Small intestine (tissue), 7 donors: ENCODE measurements around the gene ABCC11. TPM values are rescaled to one million over a fixed set of nuclear protein-coding genes. Genes with fewer than 3 reads are reported as not detected.
"Not testable (repeated sequence)": the region's sequence is repeated elsewhere in the genome, so short reads cannot be mapped to it uniquely, and the experiment has no call there.

ENCODE experiments used
- DNase-seq, 2 donors: peaks; one replicate each; pipeline versions ENCODE4 v3.0.0 to v3.0.0-alpha.2; 2013
- FAIRE-seq: peaks from 2 replicates; lab custom pipeline; 2012; peaks lifted over from hg19 to GRCh38; lab: Jason Lieb, UNC
- H3K27ac ChIP-seq, 3 donors: one replicate each; pipeline ENCODE4 v1.5.1; 2013; ENCODE audit warnings: low read length in 2 of 3, mild to moderate bottlenecking in 2 of 3, control low read depth in 1 of 3, inconsistent platforms in 1 of 3, low read depth in 1 of 3, moderate library complexity in 1 of 3
- H3K27me3 ChIP-seq, 3 donors: one replicate each; pipeline ENCODE4 v1.6.1; 2013; ENCODE audit warnings: low read length in 3 of 3, inconsistent platforms in 1 of 3; ENCODE audit not compliant: control insufficient read depth in 3 of 3, insufficient read depth in 3 of 3
- H3K36me3 ChIP-seq, 3 donors: one replicate each; pipeline ENCODE4 v1.6.1; 2013; ENCODE audit warnings: low read length in 3 of 3, inconsistent platforms in 1 of 3, low read depth in 1 of 3, mild to moderate bottlenecking in 1 of 3, moderate library complexity in 1 of 3; ENCODE audit not compliant: control insufficient read depth in 3 of 3, insufficient read depth in 2 of 3
- H3K4me1 ChIP-seq, 3 donors: one replicate each; pipeline ENCODE4 v1.6.1; 2013; ENCODE audit warnings: low read length in 2 of 3, inconsistent platforms in 1 of 3, low read depth in 1 of 3, mild to moderate bottlenecking in 1 of 3, moderate library complexity in 1 of 3; ENCODE audit not compliant: control insufficient read depth in 3 of 3, insufficient read depth in 2 of 3
- H3K4me3 ChIP-seq, 3 donors: one replicate each; pipeline ENCODE4 v1.5.1; 2013; ENCODE audit warnings: low read length in 3 of 3, control low read depth in 1 of 3, inconsistent platforms in 1 of 3, low read depth in 1 of 3, mild to moderate bottlenecking in 1 of 3, moderate library complexity in 1 of 3
- H3K9me3 ChIP-seq, 2 donors: one replicate each; pipeline ENCODE4 v1.6.1; 2013; ENCODE audit warnings: low read depth in 1 of 2, low read length in 1 of 2; ENCODE audit not compliant: control insufficient read depth in 2 of 2, insufficient read depth in 1 of 2
- WGBS, 3 donors: extraction: QIAGEN DNeasy Blood & Tissue Kit; methylation state at CpG; one replicate each; pipeline ENCODE4 v1.1.7; 2013; 5-methylcytosine and 5-hydroxymethylcytosine counted together
- polyA plus RNA-seq, 4 donors: library from polyadenylated mRNA; stranded (reverse) in 3 of 4; unstranded in 1 of 4; fragments of 200-250 nt in 3 of 4; fragments of 120-200 nt in 1 of 4; gene quantifications; one replicate each; pipeline versions ENCODE4 v1.2.1 to v1.2.3, GENCODE V29; 2013
- donor health status: healthy with polysubstance abuse.
- donor health status: control.
- donor health status: control.
- donor health status: Bipolar disorder and iron deficiency.
- donor health status: healthy.

The ABCC11 gene
- polyA plus RNA-seq, 4 donors: 0.15 to 0.22 (median 0.15) TPM; not detected in 1

DNA sequence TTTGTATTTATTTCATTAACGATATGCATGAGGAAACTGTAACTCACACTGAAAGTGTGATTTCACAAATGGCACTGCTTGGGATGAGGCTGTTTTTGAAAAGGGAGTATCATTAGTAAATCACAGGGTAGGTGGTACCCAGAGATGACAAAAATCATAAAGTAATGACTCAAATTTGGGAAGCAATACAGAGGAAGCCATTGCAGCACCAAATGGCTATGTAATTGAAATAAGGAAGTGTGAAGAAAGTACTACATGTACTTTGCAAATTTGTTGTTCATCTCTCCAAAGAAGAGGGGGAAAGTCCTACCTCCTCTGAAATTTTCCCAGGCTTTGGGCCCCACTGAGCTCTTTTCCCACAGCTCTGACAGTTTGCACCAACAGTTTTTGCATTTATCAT lies 79.3 kb downstream of the ABCC11 start:
- Histone ChIP-seq H3K27me3 (no peaks in the 10 kb centered on the region), H3K27ac (no peak overlapping the region), H3K4me1 (no peaks in the 10 kb centered on the region), H3K9me3 (no peaks in the 10 kb centered on the region), H3K4me3 (no peak overlapping the region), H3K36me3 (no peaks in the 10 kb centered on the region)
- no peak for FAIRE-seq
- 61 to 84% (median 78%) methylated on average over 1 of the region's 1 CpG for WGBS, 3 donors
- no peak for DNase-seq

DNA sequence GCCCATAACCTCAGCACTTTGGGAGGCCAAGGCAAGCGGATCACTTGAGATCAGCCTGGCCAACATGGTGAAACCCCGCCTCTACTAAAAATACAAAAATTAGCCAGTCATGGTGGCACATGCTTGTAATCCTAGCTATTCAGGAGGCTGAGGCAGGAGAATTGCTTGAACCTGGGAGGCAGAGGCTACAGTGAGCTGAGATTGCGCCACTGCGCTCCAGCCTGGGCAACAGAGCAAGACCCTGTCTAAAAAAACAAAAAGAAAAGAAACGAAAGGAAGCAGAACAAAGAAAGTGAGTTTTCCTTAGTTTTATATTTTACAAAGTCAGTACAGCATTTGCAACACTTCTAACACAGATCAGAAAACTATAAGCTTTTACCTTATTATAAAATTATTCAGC lies 80.7 kb downstream of the ABCC11 start:
- H3K4me3 ChIP-seq: not testable (repeated sequence)
- WGBS, 3 donors: 91 to 94% (median 91%) methylated on average over 5 of the region's 5 CpGs

DNA sequence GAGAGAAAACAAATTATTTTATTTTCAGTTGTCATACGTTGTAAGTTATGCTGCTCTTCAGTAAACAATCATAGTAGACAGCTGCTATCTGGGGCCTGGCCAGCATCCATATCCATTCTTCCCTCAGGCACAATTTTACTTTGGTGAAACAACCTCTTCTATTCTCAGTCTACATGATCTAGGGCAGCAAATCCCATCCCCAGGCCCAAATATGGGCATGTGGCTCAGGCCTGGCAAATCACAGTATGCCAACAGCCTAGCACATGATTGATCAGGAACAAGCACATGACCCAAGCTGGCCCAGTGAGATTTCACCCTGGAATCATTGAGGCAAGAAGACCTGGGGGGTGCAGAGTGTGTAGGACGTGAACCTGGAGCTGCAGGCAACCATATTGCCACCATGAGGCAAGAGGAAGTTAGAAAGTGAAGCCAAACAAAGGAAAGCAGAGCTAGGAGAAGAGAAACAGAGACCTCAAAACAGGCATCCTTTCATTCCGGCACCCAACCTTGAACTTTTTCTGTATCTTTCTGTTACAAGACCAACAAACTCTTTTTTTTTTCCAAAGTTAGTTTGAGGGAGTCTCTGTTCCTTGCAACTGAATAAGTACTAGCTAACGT lies 81.3 kb downstream of the ABCC11 start:
- Histone ChIP-seq H3K36me3 (no peaks in the 10 kb centered on the region), H3K9me3 (no peaks in the 10 kb centered on the region), H3K27ac (no peak overlapping the region), H3K4me1 (no peaks in the 10 kb centered on the region), H3K4me3 (no peak overlapping the region), H3K27me3 (no peaks in the 10 kb centered on the region)
- WGBS, 3 donors: 89 to 90% (median 89%) methylated on average over 4 of the region's 4 CpGs
- no peak for FAIRE-seq
- DNase-seq: no peak

More for the DNA sequence above, 80.7 kb downstream of the ABCC11 start:
- not testable (repeated sequence) for H3K27ac ChIP-seq, H3K9me3 ChIP-seq, H3K4me1 ChIP-seq, DNase-seq, FAIRE-seq, H3K27me3 ChIP-seq, H3K36me3 ChIP-seq

DNA sequence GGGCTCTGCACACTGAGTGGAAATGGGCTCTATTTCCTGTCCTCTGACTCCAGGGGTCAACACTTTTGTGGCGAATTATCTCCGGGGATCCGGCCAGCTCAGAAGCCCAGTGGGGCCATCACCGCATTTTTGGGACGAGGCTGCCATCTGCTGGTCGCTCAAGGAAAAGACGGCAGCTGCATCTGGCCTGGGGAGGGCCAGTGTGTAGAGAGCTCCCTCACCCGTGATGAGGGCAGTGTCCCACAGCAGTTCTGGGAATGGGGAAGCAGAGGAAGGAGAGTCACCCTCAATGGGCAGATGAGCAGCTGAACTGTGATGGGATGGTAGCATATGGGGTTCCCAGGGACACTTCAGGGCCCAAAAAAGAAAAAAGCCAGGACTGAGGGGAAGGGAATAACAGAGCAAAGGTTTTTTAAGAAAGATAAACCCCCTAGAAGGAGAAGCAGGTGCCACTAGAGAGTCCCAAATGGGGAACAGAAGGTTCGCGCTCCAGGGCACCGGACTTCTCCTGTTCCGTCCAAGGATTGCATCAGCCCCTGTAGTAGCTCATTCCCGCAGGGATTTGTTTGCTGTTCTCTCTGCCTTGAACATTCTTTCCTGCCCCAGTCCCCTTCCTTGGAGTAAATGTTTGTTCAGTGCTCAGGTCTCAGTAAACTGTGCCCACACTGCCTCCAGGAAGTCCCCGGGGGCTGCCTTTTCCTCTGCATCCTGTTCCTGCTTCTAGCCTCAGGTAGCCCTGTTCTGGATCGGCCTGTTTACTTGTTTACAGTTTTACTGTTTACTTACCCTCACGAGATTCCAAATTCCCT lies 82.2 kb downstream of the ABCC11 start:
- WGBS, 3 donors: 27 to 31% (median 28%) methylated on average over 16 of the region's 16 CpGs
- H3K27me3 ChIP-seq: no peaks in the 10 kb centered on the region
- DNase-seq (peak; percentile 62 to 70), FAIRE-seq (no peak)
- no peaks in the 10 kb centered on the region for H3K9me3 ChIP-seq
- no peak overlapping the region for H3K4me3 ChIP-seq
- no peak overlapping the region for H3K27ac ChIP-seq
- H3K4me1 ChIP-seq: no peaks in the 10 kb centered on the region
- no peaks in the 10 kb centered on the region for H3K36me3 ChIP-seq

DNA sequence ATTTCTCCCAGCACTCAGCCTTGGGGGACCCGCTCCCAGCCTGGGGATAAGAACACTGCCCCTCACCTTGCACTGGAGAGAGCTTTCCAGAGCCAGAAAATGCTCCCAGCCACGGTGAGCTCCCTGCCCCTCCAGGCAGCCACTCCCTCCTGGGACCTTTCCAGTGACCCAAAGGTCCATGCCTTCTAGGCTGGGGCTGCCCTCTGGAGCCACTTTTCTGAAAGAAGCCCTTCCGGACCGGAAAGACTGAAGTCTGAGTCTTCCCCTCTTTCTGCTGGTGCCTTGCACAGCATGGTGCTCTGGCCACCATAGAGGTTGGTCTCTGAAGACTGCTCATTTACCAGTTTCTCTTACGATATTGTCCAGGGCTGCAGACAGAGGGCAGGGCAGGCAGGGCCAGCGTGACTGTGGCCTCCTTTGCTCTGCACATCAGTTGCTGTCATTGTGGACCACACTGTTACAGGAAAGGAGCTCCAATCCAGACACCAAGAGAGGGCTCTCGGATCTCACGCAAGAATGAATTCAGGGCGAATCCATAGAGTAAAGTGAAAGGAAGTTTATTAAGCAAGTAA lies 84.4 kb downstream of the ABCC11 start:
- FAIRE-seq (no peak), DNase-seq (no peak)
- H3K27me3 ChIP-seq: no peaks in the 10 kb centered on the region
- 72 to 79% (median 78%) methylated on average over 9 of the region's 9 CpGs for WGBS, 3 donors
- no peak overlapping the region for H3K4me3 ChIP-seq
- H3K27ac ChIP-seq: no peak overlapping the region
- no peaks in the 10 kb centered on the region for H3K36me3 ChIP-seq
- no peaks in the 10 kb centered on the region for H3K4me1 ChIP-seq
- H3K9me3 ChIP-seq: no peaks in the 10 kb centered on the region

DNA sequence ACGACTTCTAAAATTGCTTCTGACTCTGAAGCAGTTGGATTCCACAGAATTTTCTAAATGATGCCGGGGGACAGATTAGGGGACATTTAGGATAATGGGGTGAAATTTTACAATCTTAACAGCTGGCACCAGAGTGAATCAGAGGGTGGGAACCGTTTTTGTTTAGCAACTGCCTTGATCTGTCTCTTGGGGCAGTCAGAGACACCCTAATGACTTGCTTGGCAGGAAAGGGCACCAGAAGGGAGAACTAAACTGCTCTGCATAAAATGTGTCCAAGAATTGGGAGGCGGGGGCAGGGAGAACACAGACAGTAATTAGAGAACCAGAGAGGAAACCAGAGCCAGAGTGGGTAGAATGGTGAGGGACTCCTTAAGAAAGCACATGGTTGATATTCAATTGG lies 85.4 kb downstream of the ABCC11 start:
- FAIRE-seq: no peak
- Histone ChIP-seq H3K9me3 (no peaks in the 10 kb centered on the region), H3K27ac (no peak overlapping the region), H3K4me1 (no peaks in the 10 kb centered on the region), H3K36me3 (no peaks in the 10 kb centered on the region), H3K4me3 (no peak overlapping the region), H3K27me3 (peaks cover 0 to 4% (median 0%) of the 10 kb centered on the region in 3 donors)
- no peak for DNase-seq
- WGBS, 3 donors: 62 to 69% (median 63%) methylated on average over 4 of the region's 4 CpGs

DNA sequence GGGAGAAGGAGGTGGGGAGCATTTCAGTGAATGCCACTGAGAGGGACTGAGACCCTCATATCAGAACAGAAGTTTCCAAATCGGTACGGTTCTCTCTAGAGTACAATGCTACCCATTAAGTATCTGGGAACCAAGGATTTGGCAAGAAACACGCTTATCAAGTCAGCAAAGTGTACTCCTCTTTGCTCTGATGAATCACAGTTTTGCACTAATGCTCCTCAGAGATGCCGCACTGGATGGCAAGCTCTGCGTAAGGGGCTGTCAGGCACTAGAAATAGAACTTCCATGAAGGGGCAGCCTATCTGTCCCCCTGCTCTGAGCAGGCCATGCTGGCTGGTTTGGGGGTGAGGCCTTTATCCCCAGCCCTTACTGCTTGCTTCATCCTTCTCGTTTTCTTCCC lies 86.8 kb downstream of the ABCC11 start:
- H3K27ac ChIP-seq: no peak overlapping the region
- H3K36me3 ChIP-seq: no peaks in the 10 kb centered on the region
- no peak overlapping the region for H3K4me3 ChIP-seq
- H3K4me1 ChIP-seq: no peaks in the 10 kb centered on the region
- 80 to 84% (median 80%) methylated on average over 6 of the region's 6 CpGs for WGBS, 3 donors
- no peaks in the 10 kb centered on the region for H3K9me3 ChIP-seq
- FAIRE-seq: no peak
- no peak for DNase-seq
- H3K27me3 ChIP-seq: peaks cover 0 to 7% (median 0%) of the 10 kb centered on the region in 3 donors

DNA sequence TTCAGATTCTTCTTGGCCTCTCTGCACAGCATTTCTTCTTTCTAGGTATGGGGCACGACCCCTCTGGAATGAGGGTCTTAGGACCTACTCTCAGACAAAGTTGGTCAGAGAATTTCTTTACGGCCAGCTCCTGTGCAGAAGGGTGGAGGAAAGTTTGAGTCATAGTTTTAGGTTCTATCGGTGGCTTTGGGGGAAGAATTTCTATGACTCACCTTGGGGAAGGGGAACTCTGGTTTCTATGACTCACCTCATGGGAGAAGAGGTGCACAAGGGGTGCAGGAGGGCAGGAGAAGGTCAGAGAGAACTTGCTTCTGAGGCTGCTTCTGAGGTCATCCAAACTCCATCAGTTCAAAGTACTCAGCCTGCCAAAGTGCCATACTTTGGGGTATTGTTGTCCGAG lies 89.0 kb downstream of the ABCC11 start:
- H3K36me3 ChIP-seq: no peaks in the 10 kb centered on the region
- H3K9me3 ChIP-seq: no peaks in the 10 kb centered on the region
- no peak overlapping the region for H3K4me3 ChIP-seq
- WGBS, 3 donors: 37 to 55% (median 49%) methylated on average over 4 of the region's 4 CpGs
- no peaks in the 10 kb centered on the region for H3K4me1 ChIP-seq
- FAIRE-seq (no peak), DNase-seq (no peak)
- H3K27me3 ChIP-seq: peaks cover 0 to 7% (median 0%) of the 10 kb centered on the region in 3 donors
- no peak overlapping the region for H3K27ac ChIP-seq
